GM12878 (cell line): ENCODE results near the gene ANKRD44. TPM values are rescaled to one million over a fixed set of nuclear protein-coding genes. Genes with fewer than 3 reads are reported as not detected.
A peak's percentile ranks its signal among the peaks of the same experiment; 100 is the strongest.

Experiments used
- ATAC-seq: fragments of 200-7000 bp; cut with Tn5 transposase; 3 replicates; pipeline ENCODE4 v1.9.1; 2020; ENCODE audit warnings: mild to moderate bottlenecking, moderate library complexity
- BruUV-seq: library from RNA; stranded (reverse); fragments of 400-500 nt; replicated peaks from 2 replicates; lab custom pipeline; 2021; lab: Mats Ljungman, UMichigan
- CTCF ChIA-PET: fragments of 300-600 bp; sonication (Branson Sonifier 250); formaldehyde crosslinking; extraction: SDS; loops from one replicate; lab custom pipeline; 2021; ENCODE audit warnings: inconsistent platforms; lab: Yijun Ruan, JAX
- POLR2A ChIA-PET: fragments of 350-600 bp; formaldehyde crosslinking; extraction: SDS; loops from one replicate; lab custom pipeline; 2021; ENCODE audit warnings: inconsistent platforms; lab: Charles Lee
- RAD21 ChIA-PET: fragments of 300-600 bp; sonication (Branson Sonifier 250); formaldehyde crosslinking; loops from one replicate; lab custom pipeline; 2023; ENCODE audit warnings: antibody characterized with exemption; ENCODE audit not compliant: unreplicated experiment; lab: Charles Lee
- SMC1A ChIA-PET: fragments of 300-600 bp; sonication (Branson Sonifier 250); formaldehyde crosslinking; loops from one replicate; lab custom pipeline; 2023; ENCODE audit not compliant: unreplicated experiment, uncharacterized antibody; lab: Charles Lee
- DNase-seq: peaks from one replicate; pipeline ENCODE4 v3.0.0-alpha.2; 2011; ENCODE audit warnings: low read depth, low spot score
- FAIRE-seq: peaks from 3 replicates; lab custom pipeline; 2011; peaks lifted over from hg19 to GRCh38; lab: Jason Lieb, UNC
- H2AFZ ChIP-seq: 2 replicates; pipeline ENCODE4 v1.6.0; 2011; ENCODE audit warnings: low read depth, low read length, control low read depth; ENCODE audit not compliant: control insufficient read depth
- H3K27ac ChIP-seq: 2 replicates; pipeline ENCODE4 v1.5.1; 2011; ENCODE audit warnings: control low read depth; ENCODE audit not compliant: control insufficient read depth, insufficient read depth
- H3K27me3 ChIP-seq, 2 experiments: replicated peaks in 1 of 2; 2 replicates each; pipeline versions ENCODE4 v1.6.0 to v1.6.1; 2011; ENCODE audit warnings: low read length in 1 of 2; ENCODE audit not compliant: control insufficient read depth in 2 of 2, insufficient read depth in 2 of 2
- H3K36me3 ChIP-seq, 2 experiments: 2 replicates each; pipeline ENCODE4 v1.5.1; 2011; ENCODE audit warnings: low read length in 1 of 2; ENCODE audit not compliant: control insufficient read depth in 2 of 2, insufficient read depth in 2 of 2
- H3K4me1 ChIP-seq: 2 replicates; pipeline ENCODE4 v1.6.1; 2011; ENCODE audit warnings: mild to moderate bottlenecking, low read length, moderate library complexity, mixed read lengths; ENCODE audit not compliant: control insufficient read depth, insufficient read depth
- H3K4me2 ChIP-seq: 2 replicates; pipeline ENCODE4 v1.6.0; 2011; ENCODE audit warnings: control low read depth; ENCODE audit not compliant: control insufficient read depth, insufficient read depth
- H3K4me3 ChIP-seq: fragments of 200-600 bp; sonication (generic); 2 replicates; pipeline ENCODE4 v1.5.1; 2016
- H3K79me2 ChIP-seq: 2 replicates; pipeline ENCODE4 v1.6.0; 2011; ENCODE audit warnings: low read length; ENCODE audit not compliant: control insufficient read depth, insufficient read depth
- H3K9ac ChIP-seq: 2 replicates; pipeline ENCODE4 v1.8.0; 2011; ENCODE audit warnings: low read length, control low read depth, mixed read lengths; ENCODE audit not compliant: control insufficient read depth, insufficient read depth
- H3K9me3 ChIP-seq: replicated peaks from 3 replicates; pipeline ENCODE4 v1.5.1; 2011; ENCODE audit warnings: mild to moderate bottlenecking, low read length; ENCODE audit not compliant: control insufficient read depth, insufficient read depth
- H4K20me1 ChIP-seq: 2 replicates; pipeline ENCODE4 v1.6.0; 2011; ENCODE audit not compliant: control insufficient read depth, insufficient read depth
- E2F8 ChIP-seq: fragments of 450-650 bp; IDR thresholded peaks from 2 replicates; pipeline ENCODE4 v1.6.1; 2018; ENCODE audit warnings: mild to moderate bottlenecking, low read depth, moderate library complexity; ENCODE audit not compliant: partially characterized antibody
- IRF3 ChIP-seq: fragments of 450-650 bp; IDR thresholded peaks from 2 replicates; pipeline ENCODE4 v1.6.1; 2014; ENCODE audit warnings: mild to moderate bottlenecking
- NR2C1 ChIP-seq: fragments of 450-650 bp; IDR thresholded peaks from 2 replicates; pipeline ENCODE4 v1.6.1; 2017; ENCODE audit warnings: antibody characterized with exemption, mild to moderate bottlenecking, moderate library complexity
- NR2C2 ChIP-seq: IDR thresholded peaks from 2 replicates; pipeline ENCODE4 v1.6.1; 2011; ENCODE audit warnings: borderline replicate concordance, low read depth; ENCODE audit not compliant: control insufficient read depth, insufficient read length
- ZBED1 ChIP-seq: IDR thresholded peaks from 2 replicates; pipeline ENCODE4 v1.6.1; 2016; ENCODE audit warnings: borderline replicate concordance
- WGBS: methylation state at CpG from one replicate; pipeline ENCODE4 v1.1.6; 2016; ENCODE audit warnings: low lambda C conversion rate; ENCODE audit not compliant: insufficient replicate concordance, insufficient coverage; ENCODE audit errors: missing lambda C conversion rate; 5-methylcytosine and 5-hydroxymethylcytosine counted together
- in situ Hi-C: fragments of 300-500 bp; cut with MboI; formaldehyde crosslinking; loops from 9 replicates; pipeline ENCODE4 v1.14.3; 2018; ENCODE audit warnings: mixed read lengths
- intact Hi-C: fragments of 100-400 bp; cut with micrococcal nuclease; formaldehyde crosslinking; loops from one replicate; pipeline ENCODE4 v1.14.2; 2022; ENCODE audit not compliant: unreplicated experiment
- polyA plus RNA-seq, 11 experiments: library from polyadenylated mRNA; depleted of rRNA in 4 of 11; unstranded in 6 of 11; stranded (reverse) in 5 of 11; fragments of >200 nt; fragmentation: Nextera tagmentation in 4 of 11; fragmentation: Illumina TruSeq in 1 of 11; extraction: Ambion mirVana in 4 of 11; extraction: Trizol in 1 of 11; gene quantifications; 1 replicate in 1 of 11; 2 replicates in 10 of 11; pipeline versions ENCODE4 v1.2.1 to v1.2.3, GENCODE V29; 2011 to 2016; ENCODE audit warnings: inconsistent platforms in 2 of 11, missing spikeins in 2 of 11, low read depth in 1 of 11
- total RNA-seq, 4 experiments: library from RNA; depleted of rRNA in 3 of 4; stranded (reverse); fragments of >200 nt in 3 of 4; fragmentation: Illumina TruSeq in 1 of 4; extraction: Trizol in 1 of 4; gene quantifications; 2 replicates each; pipeline versions ENCODE4 v1.2.1 to v1.2.3, GENCODE V29; 2013 to 2021

Gene ANKRD44
- total and polyA plus RNA-seq, 10 of the 15 experiments (the other 5 are each of a cell fraction or from before 2014, with no cell fraction given): 19.1 to 99.1 (median 59.6) TPM

GRCh38 chr2:197265036-197265435 is 45.5 kb downstream of the ANKRD44 start (continued):
- TF ChIP-seq E2F8: no peak

- Histone ChIP-seq H3K9ac (no peak overlapping the region), H2AFZ (no peak overlapping the region), H3K36me3 (peaks cover 0 to 5% of the 10 kb centered on the region in 2 experiments; a peak in 2 of 4 replicates), H3K79me2 (peaks cover 83% of the 10 kb centered on the region), H3K27me3 (no peaks in the 10 kb centered on the region), H3K4me1 (peaks cover 59% of the 10 kb centered on the region), H4K20me1 (no peaks in the 10 kb centered on the region), H3K4me2 (no peak overlapping the region), H3K4me3 (no peak overlapping the region), H3K9me3 (no peaks in the 10 kb centered on the region; the same call in 2 of the 3 replicates), H3K27ac (peak overlapping the region; percentile 50; the same call in 1 of the 2 replicates)
- BruUV-seq: no TSS peak
- DNase-seq (no peak), ATAC-seq (no peak), FAIRE-seq (no peak)
- POLR2A ChIA-PET: interaction anchor here (0.7 to 1.7 kb wide), 5 partner anchors 9 to 50 kb away, joined by 3 to 8 read pairs (median 4); no protein-coding TSS in a partner anchor
- TF ChIP-seq ZBED1: no peak
- TF ChIP-seq NR2C2: no peak
- no peak for TF ChIP-seq IRF3
- TF ChIP-seq NR2C1: no peak
- in situ Hi-C loops (no loop called here), intact Hi-C loops (no loop called here)
- SMC1A ChIA-PET: interaction anchor here (0.6 to 4.7 kb wide), 18 partner anchors 7 to 452 kb away, joined by 3 to 37 read pairs (median 5); no protein-coding TSS in a partner anchor
- CTCF ChIA-PET: interaction anchor here (1.3 to 1.5 kb wide), 2 partner anchors 14 to 47 kb away, joined by 3 to 5 read pairs; no protein-coding TSS in a partner anchor
- 45% methylated on average over 5 of the region's 5 CpGs for WGBS
- RAD21 ChIA-PET: interaction anchor here (0.8 to 3.1 kb wide), 12 partner anchors 8 to 70 kb away, joined by 3 to 18 read pairs (median 4); partner anchors contain the start of gene ANKRD44
These were observed 46.2 kb downstream of the ANKRD44 start for GRCh38 chr2:197264332-197264731.
